WTC11 (cell line): ENCODE results near the gene CYB561D1.

Experiments used
- ESRRA ChIP-seq: sonication (generic); formaldehyde crosslinking; IDR thresholded peaks from 2 replicates; pipeline ENCODE4 v1.8.1; 2022; ENCODE audit warnings: mild to moderate bottlenecking, missing genetic modification reagents, borderline replicate concordance
- KAT7 ChIP-seq: sonication (generic); formaldehyde crosslinking; IDR thresholded peaks from 2 replicates; pipeline ENCODE4 v1.8.1; 2023; ENCODE audit warnings: missing genetic modification reagents, mild to moderate bottlenecking, borderline replicate concordance
- OVOL2 ChIP-seq: fragments of 250-450 bp; sonication (Bioruptor Pico); IDR thresholded peaks from 2 replicates; pipeline ENCODE4 v1.9.0; 2021; ENCODE audit warnings: mild to moderate bottlenecking, borderline replicate concordance
- SP1 ChIP-seq: sonication (generic); formaldehyde crosslinking; conservative IDR thresholded peaks from 2 replicates; pipeline ENCODE4 v1.8.1; 2022; ENCODE audit warnings: missing genetic modification reagents
- TF ChIP-seq, protein P1 (sequence below): sonication (generic); formaldehyde crosslinking; IDR thresholded peaks from 2 replicates; pipeline ENCODE4 v1.8.0; 2022; ENCODE audit warnings: mild to moderate bottlenecking, missing genetic modification reagents
- TF ChIP-seq, protein P2 (sequence below): fragments of 200-600 bp; IDR thresholded peaks from 2 replicates; pipeline ENCODE4 v1.8.0; 2022; ENCODE audit warnings: antibody characterized with exemption
- TF ChIP-seq, protein P3 (sequence below): sonication (generic); formaldehyde crosslinking; conservative IDR thresholded peaks from 2 replicates; pipeline ENCODE4 v1.8.1; 2023; ENCODE audit warnings: mild to moderate bottlenecking, low read depth, missing genetic modification reagents, moderate library complexity
- TF ChIP-seq, protein P4 (sequence below): sonication (generic); formaldehyde crosslinking; IDR thresholded peaks from 2 replicates; pipeline ENCODE4 v1.8.1; 2023; ENCODE audit warnings: mild to moderate bottlenecking, missing genetic modification reagents

DNA sequence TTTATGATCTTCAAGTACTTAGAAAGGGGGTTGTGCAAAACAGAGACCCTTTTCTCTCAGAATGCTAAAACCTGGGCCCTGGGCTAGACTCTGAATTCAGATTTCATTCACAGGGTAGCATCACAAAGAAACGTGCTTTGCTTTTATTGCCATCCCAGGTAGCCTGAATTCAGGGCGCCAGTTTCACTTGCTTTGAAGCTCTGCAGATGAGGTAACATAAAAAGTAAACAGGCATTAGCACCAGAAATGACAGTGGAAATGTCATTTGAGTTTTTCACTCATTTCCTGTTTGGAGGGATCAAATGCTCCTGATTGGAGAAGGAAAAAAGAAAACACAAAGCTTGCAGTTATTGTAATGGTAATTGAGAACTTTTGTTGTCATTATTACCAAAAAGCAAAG lies 25.0 kb upstream of the CYB561D1 start:
- TF ChIP-seq, protein P1, sequence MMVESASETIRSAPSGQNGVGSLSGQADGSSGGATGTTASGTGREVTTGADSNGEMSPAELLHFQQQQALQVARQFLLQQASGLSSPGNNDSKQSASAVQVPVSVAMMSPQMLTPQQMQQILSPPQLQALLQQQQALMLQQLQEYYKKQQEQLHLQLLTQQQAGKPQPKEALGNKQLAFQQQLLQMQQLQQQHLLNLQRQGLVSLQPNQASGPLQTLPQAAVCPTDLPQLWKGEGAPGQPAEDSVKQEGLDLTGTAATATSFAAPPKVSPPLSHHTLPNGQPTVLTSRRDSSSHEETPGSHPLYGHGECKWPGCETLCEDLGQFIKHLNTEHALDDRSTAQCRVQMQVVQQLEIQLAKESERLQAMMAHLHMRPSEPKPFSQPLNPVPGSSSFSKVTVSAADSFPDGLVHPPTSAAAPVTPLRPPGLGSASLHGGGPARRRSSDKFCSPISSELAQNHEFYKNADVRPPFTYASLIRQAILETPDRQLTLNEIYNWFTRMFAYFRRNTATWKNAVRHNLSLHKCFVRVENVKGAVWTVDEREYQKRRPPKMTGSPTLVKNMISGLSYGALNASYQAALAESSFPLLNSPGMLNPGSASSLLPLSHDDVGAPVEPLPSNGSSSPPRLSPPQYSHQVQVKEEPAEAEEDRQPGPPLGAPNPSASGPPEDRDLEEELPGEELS (CRISPR knock-in tag), result no peak
- TF ChIP-seq OVOL2 (CRISPR knock-in tag) (no peak), ESRRA (CRISPR knock-in tag) (no peak), SP1 (no peak), KAT7 (CRISPR knock-in tag) (no peak)
- TF ChIP-seq, protein P2, sequence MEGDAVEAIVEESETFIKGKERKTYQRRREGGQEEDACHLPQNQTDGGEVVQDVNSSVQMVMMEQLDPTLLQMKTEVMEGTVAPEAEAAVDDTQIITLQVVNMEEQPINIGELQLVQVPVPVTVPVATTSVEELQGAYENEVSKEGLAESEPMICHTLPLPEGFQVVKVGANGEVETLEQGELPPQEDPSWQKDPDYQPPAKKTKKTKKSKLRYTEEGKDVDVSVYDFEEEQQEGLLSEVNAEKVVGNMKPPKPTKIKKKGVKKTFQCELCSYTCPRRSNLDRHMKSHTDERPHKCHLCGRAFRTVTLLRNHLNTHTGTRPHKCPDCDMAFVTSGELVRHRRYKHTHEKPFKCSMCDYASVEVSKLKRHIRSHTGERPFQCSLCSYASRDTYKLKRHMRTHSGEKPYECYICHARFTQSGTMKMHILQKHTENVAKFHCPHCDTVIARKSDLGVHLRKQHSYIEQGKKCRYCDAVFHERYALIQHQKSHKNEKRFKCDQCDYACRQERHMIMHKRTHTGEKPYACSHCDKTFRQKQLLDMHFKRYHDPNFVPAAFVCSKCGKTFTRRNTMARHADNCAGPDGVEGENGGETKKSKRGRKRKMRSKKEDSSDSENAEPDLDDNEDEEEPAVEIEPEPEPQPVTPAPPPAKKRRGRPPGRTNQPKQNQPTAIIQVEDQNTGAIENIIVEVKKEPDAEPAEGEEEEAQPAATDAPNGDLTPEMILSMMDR, result no peak
- TF ChIP-seq, protein P3, sequence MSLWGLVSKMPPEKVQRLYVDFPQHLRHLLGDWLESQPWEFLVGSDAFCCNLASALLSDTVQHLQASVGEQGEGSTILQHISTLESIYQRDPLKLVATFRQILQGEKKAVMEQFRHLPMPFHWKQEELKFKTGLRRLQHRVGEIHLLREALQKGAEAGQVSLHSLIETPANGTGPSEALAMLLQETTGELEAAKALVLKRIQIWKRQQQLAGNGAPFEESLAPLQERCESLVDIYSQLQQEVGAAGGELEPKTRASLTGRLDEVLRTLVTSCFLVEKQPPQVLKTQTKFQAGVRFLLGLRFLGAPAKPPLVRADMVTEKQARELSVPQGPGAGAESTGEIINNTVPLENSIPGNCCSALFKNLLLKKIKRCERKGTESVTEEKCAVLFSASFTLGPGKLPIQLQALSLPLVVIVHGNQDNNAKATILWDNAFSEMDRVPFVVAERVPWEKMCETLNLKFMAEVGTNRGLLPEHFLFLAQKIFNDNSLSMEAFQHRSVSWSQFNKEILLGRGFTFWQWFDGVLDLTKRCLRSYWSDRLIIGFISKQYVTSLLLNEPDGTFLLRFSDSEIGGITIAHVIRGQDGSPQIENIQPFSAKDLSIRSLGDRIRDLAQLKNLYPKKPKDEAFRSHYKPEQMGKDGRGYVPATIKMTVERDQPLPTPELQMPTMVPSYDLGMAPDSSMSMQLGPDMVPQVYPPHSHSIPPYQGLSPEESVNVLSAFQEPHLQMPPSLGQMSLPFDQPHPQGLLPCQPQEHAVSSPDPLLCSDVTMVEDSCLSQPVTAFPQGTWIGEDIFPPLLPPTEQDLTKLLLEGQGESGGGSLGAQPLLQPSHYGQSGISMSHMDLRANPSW (CRISPR knock-in tag), result no peak
- TF ChIP-seq, protein P4, sequence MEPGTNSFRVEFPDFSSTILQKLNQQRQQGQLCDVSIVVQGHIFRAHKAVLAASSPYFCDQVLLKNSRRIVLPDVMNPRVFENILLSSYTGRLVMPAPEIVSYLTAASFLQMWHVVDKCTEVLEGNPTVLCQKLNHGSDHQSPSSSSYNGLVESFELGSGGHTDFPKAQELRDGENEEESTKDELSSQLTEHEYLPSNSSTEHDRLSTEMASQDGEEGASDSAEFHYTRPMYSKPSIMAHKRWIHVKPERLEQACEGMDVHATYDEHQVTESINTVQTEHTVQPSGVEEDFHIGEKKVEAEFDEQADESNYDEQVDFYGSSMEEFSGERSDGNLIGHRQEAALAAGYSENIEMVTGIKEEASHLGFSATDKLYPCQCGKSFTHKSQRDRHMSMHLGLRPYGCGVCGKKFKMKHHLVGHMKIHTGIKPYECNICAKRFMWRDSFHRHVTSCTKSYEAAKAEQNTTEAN, result no peak
